Neural cell (in vitro differentiated cells): ENCODE results near the gene SLC35E1. TPM values are rescaled to one million over a fixed set of nuclear protein-coding genes. Genes with fewer than 3 reads are reported as not detected.

Experiments
- H2AFZ ChIP-seq: fragments of 200-600, 300-800 bp; sonication (generic), shearing (Covaris generic); 2 replicates; pipeline ENCODE4 v1.6.0; 2014; ENCODE audit warnings: low read depth, mild to moderate bottlenecking, antibody characterized with exemption, low read length, moderate library complexity
- H3F3A ChIP-seq: fragments of 200-600 bp; shearing (Covaris generic); 2 replicates; pipeline ENCODE4 v1.6.1; 2016; ENCODE audit warnings: mild to moderate bottlenecking, moderate library complexity, mixed read lengths, antibody characterized with exemption, low read length; ENCODE audit not compliant: insufficient read depth, poor library complexity, severe bottlenecking
- H3K27ac ChIP-seq: fragments of 200-600, 300-800 bp; sonication (generic), shearing (Covaris generic); 2 replicates; pipeline ENCODE4 v1.5.1; 2014; ENCODE audit warnings: mild to moderate bottlenecking, low read length, moderate library complexity
- H3K27me3 ChIP-seq: fragments of 300-800, 200-600 bp; sonication (generic), shearing (Covaris generic); 2 replicates; pipeline ENCODE4 v1.6.0; 2014; ENCODE audit warnings: mild to moderate bottlenecking, low read depth, low read length, moderate library complexity; ENCODE audit not compliant: insufficient read depth
- H3K36me3 ChIP-seq: fragments of 300-800, 200-600 bp; sonication (generic), shearing (Covaris generic); 2 replicates; pipeline ENCODE4 v1.5.1; 2014; ENCODE audit warnings: mild to moderate bottlenecking, antibody characterized with exemption, low read length, moderate library complexity; ENCODE audit not compliant: insufficient read depth
- H3K4me2 ChIP-seq: fragments of 300-800, 200-600 bp; sonication (generic), shearing (Covaris generic); 2 replicates; pipeline ENCODE4 v1.6.0; 2014; ENCODE audit warnings: mild to moderate bottlenecking, low read length
- H3K4me3 ChIP-seq: fragments of 300-800, 200-600 bp; sonication (generic), shearing (Covaris generic); 2 replicates; pipeline ENCODE4 v1.5.1; 2014; ENCODE audit warnings: mild to moderate bottlenecking, low read length, moderate library complexity
- H3K79me2 ChIP-seq: fragments of 200-600 bp; shearing (Covaris generic); replicated peaks from 2 replicates; pipeline ENCODE4 v1.6.0; 2014; ENCODE audit warnings: mild to moderate bottlenecking, low read length, moderate library complexity; ENCODE audit not compliant: insufficient read depth
- H3K9ac ChIP-seq: fragments of 300-800, 200-600 bp; sonication (generic), shearing (Covaris generic); 2 replicates; pipeline ENCODE4 v1.6.1; 2016; ENCODE audit warnings: mild to moderate bottlenecking, low read length, mixed read lengths
- H3K9me2 ChIP-seq: fragments of 200-600 bp; shearing (Covaris generic); 2 replicates; pipeline ENCODE4 v1.6.1; 2016; ENCODE audit warnings: mild to moderate bottlenecking, low read length, mixed read lengths; ENCODE audit not compliant: insufficient read depth
- H3K9me3 ChIP-seq: fragments of 200-600, 300-800 bp; sonication (generic), shearing (Covaris generic); 2 replicates; pipeline ENCODE4 v1.6.1; 2016; ENCODE audit warnings: mild to moderate bottlenecking, mixed run types, low read length, moderate library complexity, mixed read lengths
- H4K20me1 ChIP-seq: fragments of 200-600 bp; shearing (Covaris generic); 2 replicates; pipeline ENCODE4 v1.6.1; 2016; ENCODE audit warnings: mild to moderate bottlenecking, mixed run types; ENCODE audit not compliant: insufficient read depth
- EP300 ChIP-seq: fragments of 450-650 bp; conservative IDR thresholded peaks from 2 replicates; pipeline ENCODE4 v1.6.1; 2014; ENCODE audit warnings: antibody characterized with exemption, mild to moderate bottlenecking, moderate library complexity; ENCODE audit not compliant: poor library complexity, severe bottlenecking
- EZH2 ChIP-seq: fragments of 200-600, 300-800 bp; shearing (Covaris generic), sonication (generic); IDR thresholded peaks from 2 replicates; pipeline ENCODE4 v1.6.1; 2014; ENCODE audit warnings: antibody characterized with exemption, low read length, borderline replicate concordance, mild to moderate bottlenecking; ENCODE audit not compliant: insufficient read depth, poor library complexity, severe bottlenecking
- MXI1 ChIP-seq: fragments of 450-650 bp; conservative IDR thresholded peaks from 2 replicates; pipeline ENCODE4 v1.6.1; 2014; ENCODE audit warnings: antibody characterized with exemption, mild to moderate bottlenecking; ENCODE audit not compliant: poor library complexity, severe bottlenecking
- POLR2AphosphoS5 ChIP-seq: IDR thresholded peaks from 2 replicates; pipeline ENCODE4 v1.6.1; 2012
- RAD21 ChIP-seq: fragments of 450-650 bp; conservative IDR thresholded peaks from 2 replicates; pipeline ENCODE4 v1.6.1; 2014; ENCODE audit warnings: antibody characterized with exemption, mild to moderate bottlenecking, moderate library complexity
- REST ChIP-seq: IDR thresholded peaks from 2 replicates; pipeline ENCODE4 v1.6.1; 2012; ENCODE audit warnings: borderline replicate concordance
- SMC3 ChIP-seq: fragments of 450-650 bp; conservative IDR thresholded peaks from 2 replicates; pipeline ENCODE4 v1.6.1; 2014; ENCODE audit warnings: antibody characterized with exemption, mild to moderate bottlenecking, moderate library complexity; ENCODE audit not compliant: poor library complexity
- TAF1 ChIP-seq: IDR thresholded peaks from 2 replicates; pipeline ENCODE4 v1.6.1; 2012; ENCODE audit warnings: low read depth
- polyA plus RNA-seq: library from polyadenylated mRNA; depleted of rRNA; stranded (reverse); fragments of >200 nt; gene quantifications from 2 replicates; pipeline ENCODE4 v1.2.3, GENCODE V29; 2014
- TF ChIP-seq, protein P1 (sequence below): fragments of 450-650 bp; IDR thresholded peaks from 2 replicates; pipeline ENCODE4 v1.5.1; 2014; ENCODE audit warnings: antibody characterized with exemption, mild to moderate bottlenecking, moderate library complexity; ENCODE audit not compliant: poor library complexity, severe bottlenecking

The SLC35E1 gene
- polyA plus RNA-seq, 1 donor from 2014 or later: 23.9 TPM

DNA sequence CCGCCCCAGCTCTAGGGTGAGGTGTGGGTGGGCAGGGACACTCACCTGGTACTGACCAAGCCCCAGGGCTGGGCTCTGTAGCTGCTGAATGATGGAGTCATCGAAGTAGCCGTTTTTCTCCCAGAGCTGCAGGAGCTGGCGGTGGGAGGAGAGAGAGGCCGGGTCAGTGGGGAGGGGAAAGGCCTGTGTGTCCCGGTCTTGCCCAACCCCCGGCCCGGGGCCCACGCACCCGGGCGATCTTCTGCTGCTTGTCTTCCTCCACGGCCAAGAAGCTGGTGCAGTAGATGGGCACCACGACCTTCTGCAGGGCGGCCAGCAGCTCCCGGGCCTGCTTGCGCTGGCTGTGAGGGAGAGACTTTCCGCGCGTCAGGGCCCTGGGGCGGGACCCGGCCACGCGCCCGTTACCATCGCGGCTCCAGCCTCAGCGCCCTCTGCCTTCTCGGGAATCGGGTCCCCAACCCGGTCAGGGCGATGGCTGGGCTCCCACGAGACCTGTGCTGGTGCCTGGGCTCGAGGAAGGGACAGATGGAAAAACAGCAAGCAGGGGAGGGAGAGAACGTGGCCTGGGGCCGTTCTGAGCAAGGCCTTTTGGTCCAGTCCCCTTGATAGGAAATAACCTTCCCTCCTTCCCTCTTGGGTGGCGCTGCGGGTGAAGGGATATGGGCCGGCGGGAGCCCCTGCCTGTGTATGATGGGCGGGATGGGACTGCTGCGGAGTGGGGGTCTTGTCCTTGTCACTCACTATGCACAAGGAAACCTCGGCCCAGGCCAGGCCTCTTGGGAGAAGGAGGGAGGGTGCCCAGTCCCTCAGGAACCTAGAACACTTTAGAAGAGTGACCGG is 41.5 kb downstream of the SLC35E1 start:
- no peaks in the 10 kb centered on the region for H3K9me3 ChIP-seq
- H2AFZ ChIP-seq: no peak overlapping the region
- no peaks in the 10 kb centered on the region for H3K27me3 ChIP-seq
- no peak overlapping the region for H3K4me2 ChIP-seq
- H3K9me2 ChIP-seq: no peaks in the 10 kb centered on the region
- no peaks in the 10 kb centered on the region for H3F3A ChIP-seq
- no peaks in the 10 kb centered on the region for H3K79me2 ChIP-seq
- H3K4me3 ChIP-seq: no peak overlapping the region
- no peak overlapping the region for H3K27ac ChIP-seq
- no peaks in the 10 kb centered on the region for H4K20me1 ChIP-seq
- H3K36me3 ChIP-seq: no peaks in the 10 kb centered on the region
- H3K9ac ChIP-seq: no peak overlapping the region
- TF ChIP-seq, protein P1, sequence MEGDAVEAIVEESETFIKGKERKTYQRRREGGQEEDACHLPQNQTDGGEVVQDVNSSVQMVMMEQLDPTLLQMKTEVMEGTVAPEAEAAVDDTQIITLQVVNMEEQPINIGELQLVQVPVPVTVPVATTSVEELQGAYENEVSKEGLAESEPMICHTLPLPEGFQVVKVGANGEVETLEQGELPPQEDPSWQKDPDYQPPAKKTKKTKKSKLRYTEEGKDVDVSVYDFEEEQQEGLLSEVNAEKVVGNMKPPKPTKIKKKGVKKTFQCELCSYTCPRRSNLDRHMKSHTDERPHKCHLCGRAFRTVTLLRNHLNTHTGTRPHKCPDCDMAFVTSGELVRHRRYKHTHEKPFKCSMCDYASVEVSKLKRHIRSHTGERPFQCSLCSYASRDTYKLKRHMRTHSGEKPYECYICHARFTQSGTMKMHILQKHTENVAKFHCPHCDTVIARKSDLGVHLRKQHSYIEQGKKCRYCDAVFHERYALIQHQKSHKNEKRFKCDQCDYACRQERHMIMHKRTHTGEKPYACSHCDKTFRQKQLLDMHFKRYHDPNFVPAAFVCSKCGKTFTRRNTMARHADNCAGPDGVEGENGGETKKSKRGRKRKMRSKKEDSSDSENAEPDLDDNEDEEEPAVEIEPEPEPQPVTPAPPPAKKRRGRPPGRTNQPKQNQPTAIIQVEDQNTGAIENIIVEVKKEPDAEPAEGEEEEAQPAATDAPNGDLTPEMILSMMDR: no peak
- no peak for TF ChIP-seq POLR2AphosphoS5
- no peak for TF ChIP-seq EP300
- no peak for TF ChIP-seq MXI1
- no peak for TF ChIP-seq SMC3
- TF ChIP-seq RAD21: no peak
- TF ChIP-seq EZH2: no peak
- no peak for TF ChIP-seq TAF1
- no peak for TF ChIP-seq REST

DNA sequence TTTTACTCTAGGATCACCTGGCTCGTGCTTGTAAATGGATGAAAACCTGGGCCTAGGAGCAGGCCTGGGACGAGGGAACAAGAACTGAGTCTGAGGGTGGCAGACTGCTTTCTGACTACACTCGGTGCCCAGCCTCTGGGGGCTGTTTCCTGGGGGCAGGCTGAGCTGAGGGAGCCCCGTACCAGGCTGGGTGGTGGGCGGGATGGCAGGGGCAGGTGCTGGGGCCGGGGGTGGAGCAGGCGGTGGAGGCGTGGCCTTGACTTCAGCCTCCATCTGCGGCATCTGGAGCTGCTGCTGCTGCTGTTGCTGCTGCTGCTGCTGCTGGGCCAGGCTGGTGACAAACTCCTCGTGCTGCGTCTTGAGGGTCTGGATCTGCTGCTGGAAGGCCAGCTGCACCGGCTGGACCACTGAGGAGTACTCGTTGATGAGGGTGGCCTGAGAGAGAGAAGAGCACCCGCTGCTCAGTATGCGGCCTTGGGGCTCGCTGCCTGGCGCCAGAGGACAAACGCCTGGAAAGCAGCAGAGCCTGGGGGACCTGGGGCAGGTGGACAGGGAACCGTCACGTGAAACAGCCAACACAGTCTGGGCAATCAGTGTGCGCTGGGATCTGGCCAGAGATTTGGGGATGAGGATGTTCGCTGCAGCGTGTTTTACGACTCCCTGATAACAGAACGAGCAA is 42.6 kb downstream of the SLC35E1 start:
- no peaks in the 10 kb centered on the region for H3K9me3 ChIP-seq
- H3K9me2 ChIP-seq: no peaks in the 10 kb centered on the region
- no peak for TF ChIP-seq RAD21
- no peak for TF ChIP-seq MXI1
- TF ChIP-seq, protein P1: no peak
- no peak for TF ChIP-seq POLR2AphosphoS5
- no peak for TF ChIP-seq TAF1
- no peak for TF ChIP-seq EP300
- no peak for TF ChIP-seq REST
- TF ChIP-seq SMC3: no peak
- TF ChIP-seq EZH2: no peak
- H3K36me3 ChIP-seq: no peaks in the 10 kb centered on the region
- H3K4me3 ChIP-seq: no peak overlapping the region
- no peak overlapping the region for H3K4me2 ChIP-seq
- H3K27me3 ChIP-seq: no peaks in the 10 kb centered on the region
- no peak overlapping the region for H3K27ac ChIP-seq
- H3K9ac ChIP-seq: no peak overlapping the region
- H3K79me2 ChIP-seq: no peaks in the 10 kb centered on the region
- H2AFZ ChIP-seq: no peak overlapping the region
- H4K20me1 ChIP-seq: no peaks in the 10 kb centered on the region
- H3F3A ChIP-seq: no peaks in the 10 kb centered on the region
